ENCODE measurements around the gene MAEL.

MAEL gene

DNA sequence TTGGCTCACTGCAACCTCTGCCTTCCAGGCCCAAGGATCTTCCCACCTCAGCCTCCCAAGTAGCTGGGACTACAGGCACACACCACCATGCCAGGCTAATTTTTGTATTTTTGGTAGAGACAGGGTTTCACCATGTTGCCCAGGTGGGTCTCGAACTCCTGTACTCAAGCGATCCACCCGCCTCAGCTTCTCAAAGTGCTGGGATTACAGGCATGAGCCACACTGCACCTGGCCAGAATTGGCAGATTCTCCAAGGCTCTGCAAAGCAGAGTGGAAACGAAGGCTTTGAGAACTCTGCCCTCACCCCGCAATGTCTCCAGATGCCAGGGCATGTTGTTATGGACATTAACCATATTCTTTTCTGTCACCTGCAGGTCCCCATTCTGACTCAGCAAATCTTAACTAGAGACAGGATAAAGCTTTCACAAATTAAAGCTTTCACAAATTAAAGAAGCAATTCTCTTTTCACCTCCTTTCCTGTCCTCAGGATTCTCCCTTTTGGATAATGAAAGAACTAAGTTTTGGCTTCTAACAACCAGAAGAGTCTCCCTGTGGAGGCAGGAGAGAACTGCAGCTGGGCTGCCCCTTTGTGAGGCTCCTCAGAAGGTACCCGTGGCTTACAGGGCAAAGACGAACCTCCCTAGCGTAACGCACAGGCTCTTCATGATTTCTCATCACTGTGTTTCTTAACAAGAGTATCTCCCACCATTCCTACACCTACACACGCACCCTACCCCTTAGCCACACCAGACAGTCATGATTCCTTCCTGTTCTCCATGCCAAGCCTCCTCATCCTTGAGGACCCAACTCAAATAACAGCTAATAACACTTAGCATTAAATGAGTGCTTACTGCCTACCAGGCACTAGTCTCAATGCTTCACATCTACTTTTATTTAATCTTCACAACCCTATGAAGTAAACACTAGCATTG, 71.3 kb downstream of the MAEL start:
- no peak overlapping the region for H3K4me3 ChIP-seq (replicated peaks in 1 of 2; ENCODE audit: low read depth in 2 of 2, low read length in 2 of 2)
- TF ChIP-seq, protein P1, sequence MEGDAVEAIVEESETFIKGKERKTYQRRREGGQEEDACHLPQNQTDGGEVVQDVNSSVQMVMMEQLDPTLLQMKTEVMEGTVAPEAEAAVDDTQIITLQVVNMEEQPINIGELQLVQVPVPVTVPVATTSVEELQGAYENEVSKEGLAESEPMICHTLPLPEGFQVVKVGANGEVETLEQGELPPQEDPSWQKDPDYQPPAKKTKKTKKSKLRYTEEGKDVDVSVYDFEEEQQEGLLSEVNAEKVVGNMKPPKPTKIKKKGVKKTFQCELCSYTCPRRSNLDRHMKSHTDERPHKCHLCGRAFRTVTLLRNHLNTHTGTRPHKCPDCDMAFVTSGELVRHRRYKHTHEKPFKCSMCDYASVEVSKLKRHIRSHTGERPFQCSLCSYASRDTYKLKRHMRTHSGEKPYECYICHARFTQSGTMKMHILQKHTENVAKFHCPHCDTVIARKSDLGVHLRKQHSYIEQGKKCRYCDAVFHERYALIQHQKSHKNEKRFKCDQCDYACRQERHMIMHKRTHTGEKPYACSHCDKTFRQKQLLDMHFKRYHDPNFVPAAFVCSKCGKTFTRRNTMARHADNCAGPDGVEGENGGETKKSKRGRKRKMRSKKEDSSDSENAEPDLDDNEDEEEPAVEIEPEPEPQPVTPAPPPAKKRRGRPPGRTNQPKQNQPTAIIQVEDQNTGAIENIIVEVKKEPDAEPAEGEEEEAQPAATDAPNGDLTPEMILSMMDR (IDR thresholded peaks at IDR 0.05; ENCODE audit: low read depth, low read length) = peak; percentile 33
- DNase-seq (ENCODE audit: low read depth in 2 of 2) = peak in 1 of 2 donors; percentile 5

DNA sequence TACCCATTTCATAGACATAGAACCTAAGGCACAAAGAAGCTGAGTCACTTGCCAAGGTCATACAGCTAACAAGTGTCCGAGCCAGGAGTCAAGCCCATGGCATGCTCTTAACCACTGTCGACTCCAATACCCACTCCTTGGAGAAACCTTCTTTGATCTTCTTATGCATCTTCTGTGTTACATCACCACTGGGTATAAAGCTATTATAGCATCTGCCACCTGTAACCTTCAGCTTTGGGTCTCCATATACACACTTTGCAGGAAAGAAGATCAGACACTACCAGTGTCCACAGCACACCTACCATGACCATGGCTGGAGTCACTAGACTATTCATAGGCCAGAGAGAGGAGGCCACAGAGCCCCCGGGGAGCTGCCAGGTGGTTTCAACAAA, 72.0 kb downstream of the MAEL start:
- H3K4me3 ChIP-seq (replicated peaks in 1 of 2; ENCODE audit: low read depth in 2 of 2, low read length in 2 of 2) = no peak overlapping the region
- no peak for DNase-seq (ENCODE audit: low read depth in 2 of 2)
- TF ChIP-seq, protein P1 (IDR thresholded peaks at IDR 0.05; ENCODE audit: low read depth, low read length) = no peak

DNA sequence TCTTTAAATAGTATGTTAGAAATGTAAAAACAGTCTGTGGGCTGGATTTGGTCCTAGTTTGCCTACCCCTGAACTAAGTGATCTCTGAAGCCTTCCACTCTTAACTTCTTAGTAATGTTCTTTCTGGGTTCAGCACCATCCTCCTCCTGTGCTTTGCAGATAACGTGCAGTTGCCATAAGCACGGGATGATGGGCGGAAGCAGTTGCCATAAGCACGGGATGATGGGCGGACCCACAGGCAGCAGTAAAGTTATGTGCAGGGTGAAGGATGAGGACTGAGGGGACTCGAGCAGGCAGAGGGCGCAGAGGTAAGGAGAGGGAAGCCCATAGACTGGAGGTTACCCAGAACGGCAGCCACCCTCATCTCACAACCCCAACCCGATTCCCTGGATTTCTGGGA, 75.5 kb downstream of the MAEL start:
- TF ChIP-seq, protein P1 (IDR thresholded peaks at IDR 0.05; ENCODE audit: low read depth, low read length) = no peak
- DNase-seq (ENCODE audit: low read depth in 2 of 2) = no peak
- no peak overlapping the region for H3K4me3 ChIP-seq (replicated peaks in 1 of 2; ENCODE audit: low read depth in 2 of 2, low read length in 2 of 2)

DNA sequence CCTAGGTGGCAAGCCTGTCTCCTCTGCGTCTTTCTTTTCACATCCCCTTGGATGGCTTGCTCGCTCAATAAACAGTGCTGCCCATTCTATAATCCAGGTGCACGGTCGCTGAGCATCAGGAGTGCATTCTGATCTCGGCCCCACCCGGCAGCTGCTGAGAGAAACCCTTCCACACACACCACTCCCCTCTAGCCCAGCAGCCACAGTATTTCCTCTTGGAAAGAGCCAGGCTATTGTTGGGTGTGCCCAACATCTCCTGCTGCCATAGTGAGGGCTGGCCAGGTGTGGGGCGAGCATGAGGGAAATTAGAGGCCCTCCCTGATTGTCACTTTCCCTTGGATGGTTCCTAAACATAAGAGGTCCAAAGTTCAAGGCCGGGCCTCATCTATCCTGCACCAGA, 76.4 kb downstream of the MAEL start:
- DNase-seq (ENCODE audit: low read depth in 2 of 2) = no peak
- no peak overlapping the region for H3K4me3 ChIP-seq (replicated peaks in 1 of 2; ENCODE audit: low read depth in 2 of 2, low read length in 2 of 2)

DNA sequence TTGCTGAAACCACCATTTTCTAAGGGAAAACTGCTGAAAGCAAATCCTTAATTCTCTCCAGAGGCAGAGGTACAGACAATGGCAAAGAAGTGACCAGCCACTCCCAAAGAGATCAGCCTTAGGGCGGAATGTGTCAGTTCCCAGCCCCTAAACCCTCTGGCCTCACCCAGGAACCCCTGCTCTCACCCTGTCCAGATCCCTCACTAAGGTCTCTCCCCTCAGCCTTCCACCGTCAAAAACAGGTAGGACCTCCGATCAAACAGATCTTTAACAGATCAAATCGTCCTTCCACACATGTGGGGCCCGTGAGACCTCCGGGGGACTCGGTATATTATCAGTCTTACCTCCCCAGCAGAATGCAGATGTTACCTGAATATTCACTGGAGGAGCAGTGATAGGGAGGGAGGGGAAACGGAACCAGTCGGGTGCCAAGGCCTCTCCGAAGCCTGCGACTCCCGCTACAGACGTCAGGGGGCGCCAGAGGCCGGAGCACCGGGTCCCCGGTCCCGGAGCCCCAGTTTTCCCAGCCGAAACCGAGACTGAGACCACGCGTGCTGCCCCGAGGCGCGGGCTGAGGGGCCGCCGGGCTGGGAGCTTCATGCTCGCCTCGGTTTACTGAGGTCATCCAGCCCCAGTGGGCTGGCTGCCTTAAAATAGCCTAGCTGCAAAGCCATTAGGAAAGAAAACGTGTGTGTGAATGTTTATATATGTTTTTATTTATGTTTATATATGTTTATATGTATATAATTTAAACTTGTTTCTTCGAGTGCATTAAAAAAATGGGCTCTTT, 77.4 kb downstream of the MAEL start:
- TF ChIP-seq, protein P1 (IDR thresholded peaks at IDR 0.05; ENCODE audit: low read depth, low read length) = peak; percentile 94
- DNase-seq (ENCODE audit: low read depth in 2 of 2) = peak; percentile 50 to 59
- H3K4me3 ChIP-seq (replicated peaks in 1 of 2; ENCODE audit: low read depth in 2 of 2, low read length in 2 of 2) = peak overlapping the region; percentile 32 to 34

More for the DNA sequence above, 76.4 kb downstream of the MAEL start:
- TF ChIP-seq, protein P1 (IDR thresholded peaks at IDR 0.05; ENCODE audit: low read depth, low read length) = no peak

DNA sequence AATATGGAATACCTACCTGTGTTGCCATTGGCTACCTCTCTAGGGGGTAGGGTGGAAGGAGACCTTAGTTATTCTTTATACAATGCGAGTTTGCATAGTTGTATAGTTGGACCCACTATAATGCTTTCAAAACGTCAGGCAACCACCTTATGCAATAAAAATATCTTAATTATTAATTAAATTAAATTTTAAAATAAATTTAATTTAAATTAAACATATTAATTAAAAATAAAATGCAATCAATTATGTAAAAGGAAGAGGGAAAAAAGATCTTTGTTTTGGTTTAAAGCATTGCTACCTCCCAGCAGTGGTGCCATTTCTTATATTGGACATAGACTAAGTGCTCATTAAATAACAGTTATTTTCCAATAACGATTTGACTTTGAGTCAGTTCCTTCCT, 78.8 kb downstream of the MAEL start:
- no peak for DNase-seq (ENCODE audit: low read depth in 2 of 2)
- TF ChIP-seq, protein P1 (IDR thresholded peaks at IDR 0.05; ENCODE audit: low read depth, low read length) = no peak
- no peak overlapping the region for H3K4me3 ChIP-seq (replicated peaks in 1 of 2; ENCODE audit: low read depth in 2 of 2, low read length in 2 of 2)
